Heart left ventricle (tissue), 16 donors: ENCODE data around the gene AKT2. TPM values are rescaled to one million over a fixed set of nuclear protein-coding genes. Genes with fewer than 3 reads are reported as not detected.

Experiments
- ATAC-seq, 4 donors: fragments of 200-7000 bp; cut with Tn5 transposase; one replicate each; pipeline ENCODE4 v1.9.1; 2020 to 2022; ENCODE audit warnings: moderate library complexity in 4 of 4, mild to moderate bottlenecking in 3 of 4, moderate number of reproducible peaks in 1 of 4
- DNase-seq, 5 donors: peaks; one replicate each; pipeline ENCODE4 v3.0.0-alpha.2; 2020
- H3K27ac ChIP-seq, 12 donors: fragments of 200-600 bp; sonication (generic) in 4 of 12; one replicate each; pipeline versions ENCODE4 v1.5.0 to v1.8.0; 2016 to 2022; ENCODE audit warnings: mild to moderate bottlenecking in 2 of 12
- H3K27me3 ChIP-seq, 9 donors: fragments of 200-600 bp; sonication (generic) in 2 of 9; one replicate each; pipeline versions ENCODE4 v1.5.1 to v1.8.0; 2016 to 2022; ENCODE audit warnings: mild to moderate bottlenecking in 3 of 9
- H3K36me3 ChIP-seq, 9 donors: fragments of 200-600 bp; sonication (generic) in 2 of 9; one replicate each; pipeline versions ENCODE4 v1.5.0 to v1.8.0; 2018 to 2022; ENCODE audit warnings: mild to moderate bottlenecking in 2 of 9
- H3K4me1 ChIP-seq, 12 donors: fragments of 200-600 bp; sonication (generic) in 4 of 12; one replicate each; pipeline versions ENCODE4 v1.5.0 to v1.8.0; 2016 to 2022; ENCODE audit warnings: mild to moderate bottlenecking in 3 of 12
- H3K4me3 ChIP-seq, 12 donors: fragments of 200-600 bp; sonication (generic) in 4 of 12; one replicate each; pipeline versions ENCODE4 v1.5.0 to v1.8.0; 2017 to 2022; ENCODE audit warnings: mild to moderate bottlenecking in 9 of 12, moderate library complexity in 4 of 12
- H3K9me3 ChIP-seq, 12 donors: fragments of 200-600 bp; sonication (generic) in 4 of 12; one replicate each; pipeline versions ENCODE4 v1.5.0 to v1.8.0; 2016 to 2022; ENCODE audit warnings: mild to moderate bottlenecking in 1 of 12
- POLR2A ChIP-seq, 2 donors: fragments of 450-650 bp; IDR thresholded peaks; one replicate each; pipeline ENCODE4 v1.6.1; 2017; ENCODE audit warnings: antibody characterized with exemption in 2 of 2, mild to moderate bottlenecking in 2 of 2, moderate library complexity in 2 of 2
- WGBS, 4 donors: extraction: QIAGEN DNeasy Blood & Tissue Kit in 2 of 4; methylation state at CpG; one replicate each; pipeline versions ENCODE4 v1.1.5 to v1.1.7; 2013 to 2018; 5-methylcytosine and 5-hydroxymethylcytosine counted together
- intact Hi-C, 10 donors: fragments of 100-400 bp; cut with DNase I; formaldehyde crosslinking; loops; one replicate each; pipeline versions ENCODE4 v1.11.1 to v1.14.2; 2022
- polyA plus RNA-seq, 2 donors: library from polyadenylated mRNA; stranded (reverse); fragments of 200-250 nt; gene quantifications; one replicate each; pipeline ENCODE4 v1.2.3, GENCODE V29; 2013
- total RNA-seq, 9 donors: library from RNA; depleted of rRNA in 2 of 9; stranded (reverse); fragments of >200 nt in 2 of 9; fragmentation: NEBNext Ultra II Directional in 3 of 9; extraction: Animal tissue kit (Norgen Biotek cat#: 25700) in 3 of 9; gene quantifications; one replicate each; pipeline versions ENCODE4 v1.1.0 to v1.2.4, GENCODE V29; 2016 to 2023
- TF ChIP-seq, protein P1 (sequence below), 12 donors: fragments of 200-600 bp; sonication (generic) in 4 of 12; IDR thresholded peaks; one replicate each; pipeline versions ENCODE4 v1.5.0 to v1.8.0; 2018 to 2022; ENCODE audit warnings: antibody characterized with exemption in 12 of 12, mild to moderate bottlenecking in 5 of 12
- donor health status: ischemic (EF 13 %, LVEDD 7.1; RV severe dilation, severe dysfunction).
- donor health status: healthy with polysubstance abuse.
- donor health status: DM: no; HTN: yes; CAD: no.
- donor health status: DM: no; HTN: no; CAD: no.
- donor health status: ischemic (EF 25% LVEDD 6.9; RV normal size, moderate dysfunction).
- donor health status: ischemic (EF 25% LVEDD 5.7; RV mildly dilated, moderate dysfunction).
- donor health status: healthy.
- donor health status: DM: yes; HTN: yes; CAD: no.
- donor health status: ischemic (EF 35%, LVEDD 5.7; RV mildly dilated, moderate dysfunction).
- donor health status: nonischemic (EF 11% LVEDD 7.7; RV severe dilation, severe dysfunction).
- donor health status: DM: yes; HTN: yes; CAD: no.
- donor health status: PGD.
- donor health status: ischemic (EF 29% LVEDD 5.4; RV normal size, mild dysfunction).
- donor health status: nonischemic (EF 23%, LVEDD 6.1; RV moderate dilation, normal function).

Gene AKT2
- total and polyA plus RNA-seq, 11 donors = 71.0 to 132 (median 112) TPM

DNA sequence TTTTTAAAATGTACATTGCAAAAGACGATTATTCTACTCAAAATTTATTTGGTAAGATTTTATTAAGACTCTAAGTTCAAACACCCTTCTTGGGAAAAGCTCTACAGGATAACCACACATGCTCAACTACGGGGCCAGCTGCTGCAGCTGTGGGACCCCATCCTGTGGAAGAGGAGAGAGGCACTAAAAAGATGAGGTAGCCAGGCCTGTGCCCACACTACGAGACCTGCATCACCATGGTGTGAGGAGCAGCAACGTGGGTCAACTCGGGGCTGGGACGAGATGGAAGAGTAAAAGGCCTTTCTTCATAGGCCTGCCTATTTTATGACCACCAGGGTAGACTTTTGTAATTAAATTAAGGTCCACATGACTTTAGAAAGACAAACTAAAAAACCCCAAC lies 54.1 kb downstream of the AKT2 start:
- H3K27me3 ChIP-seq = peaks cover 0 to 15% (median 6%) of the 10 kb centered on the region in 9 donors
- no peak overlapping the region for H3K4me3 ChIP-seq
- intact Hi-C loops = no loop called here
- H3K27ac ChIP-seq = peak overlapping the region in 4 of 12 donors; percentile 5 to 54 (median 28)
- ATAC-seq (no peak), DNase-seq (no peak)
- H3K36me3 ChIP-seq = peaks cover 0 to 29% (median 20%) of the 10 kb centered on the region in 9 donors
- no peaks in the 10 kb centered on the region for H3K9me3 ChIP-seq
- 86 to 93% (median 89%) methylated on average over 6 of the region's 6 CpGs for WGBS, 4 donors
- no peak for TF ChIP-seq POLR2A (IDR thresholded peaks at IDR 0.05)
- TF ChIP-seq, protein P1, sequence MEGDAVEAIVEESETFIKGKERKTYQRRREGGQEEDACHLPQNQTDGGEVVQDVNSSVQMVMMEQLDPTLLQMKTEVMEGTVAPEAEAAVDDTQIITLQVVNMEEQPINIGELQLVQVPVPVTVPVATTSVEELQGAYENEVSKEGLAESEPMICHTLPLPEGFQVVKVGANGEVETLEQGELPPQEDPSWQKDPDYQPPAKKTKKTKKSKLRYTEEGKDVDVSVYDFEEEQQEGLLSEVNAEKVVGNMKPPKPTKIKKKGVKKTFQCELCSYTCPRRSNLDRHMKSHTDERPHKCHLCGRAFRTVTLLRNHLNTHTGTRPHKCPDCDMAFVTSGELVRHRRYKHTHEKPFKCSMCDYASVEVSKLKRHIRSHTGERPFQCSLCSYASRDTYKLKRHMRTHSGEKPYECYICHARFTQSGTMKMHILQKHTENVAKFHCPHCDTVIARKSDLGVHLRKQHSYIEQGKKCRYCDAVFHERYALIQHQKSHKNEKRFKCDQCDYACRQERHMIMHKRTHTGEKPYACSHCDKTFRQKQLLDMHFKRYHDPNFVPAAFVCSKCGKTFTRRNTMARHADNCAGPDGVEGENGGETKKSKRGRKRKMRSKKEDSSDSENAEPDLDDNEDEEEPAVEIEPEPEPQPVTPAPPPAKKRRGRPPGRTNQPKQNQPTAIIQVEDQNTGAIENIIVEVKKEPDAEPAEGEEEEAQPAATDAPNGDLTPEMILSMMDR (IDR thresholded peaks at IDR 0.05) = no peak
- H3K4me1 ChIP-seq = peaks cover 2 to 30% (median 19%) of the 10 kb centered on the region in 12 donors

GRCh38 chr19:40229926-40230417 lies 55.2 kb downstream of the AKT2 start:
- intact Hi-C loops = loop anchor here in 1 of 10 donors (10.0 kb wide), 1 partner anchor 435 kb away; no protein-coding TSS in a partner anchor
- H3K4me3 ChIP-seq = no peak overlapping the region
- WGBS, 4 donors = 77 to 84% (median 81%) methylated on average over 4 of the region's 4 CpGs
- DNase-seq (no peak), ATAC-seq (no peak)
- H3K9me3 ChIP-seq = no peaks in the 10 kb centered on the region
- peaks cover 0 to 19% (median 10%) of the 10 kb centered on the region in 9 donors for H3K36me3 ChIP-seq
- H3K4me1 ChIP-seq = peaks cover 2 to 37% (median 23%) of the 10 kb centered on the region in 12 donors
- TF ChIP-seq, protein P1 (IDR thresholded peaks at IDR 0.05) = no peak
- TF ChIP-seq POLR2A (IDR thresholded peaks at IDR 0.05) = no peak
- no peak overlapping the region for H3K27ac ChIP-seq
- H3K27me3 ChIP-seq = peaks cover 0 to 26% (median 13%) of the 10 kb centered on the region in 9 donors

GRCh38 chr19:40229484-40229883 lies 55.7 kb downstream of the AKT2 start:
- peaks cover 2 to 37% (median 23%) of the 10 kb centered on the region in 12 donors for H3K4me1 ChIP-seq
- DNase-seq = no peak
- peaks cover 4 to 31% (median 18%) of the 10 kb centered on the region in 9 donors for H3K27me3 ChIP-seq
- peaks cover 0 to 14% (median 6%) of the 10 kb centered on the region in 9 donors for H3K36me3 ChIP-seq
- no peak overlapping the region for H3K27ac ChIP-seq
- TF ChIP-seq, protein P1 (IDR thresholded peaks at IDR 0.05) = no peak
- no peak for TF ChIP-seq POLR2A (IDR thresholded peaks at IDR 0.05)
- H3K4me3 ChIP-seq = no peak overlapping the region
- no peaks in the 10 kb centered on the region for H3K9me3 ChIP-seq
- no peak for ATAC-seq
- WGBS, 4 donors = 39 to 46% (median 44%) methylated on average over 3 of the region's 3 CpGs
- intact Hi-C loops = loop anchor here in 1 of 10 donors (10.0 kb wide), 1 partner anchor 435 kb away; no protein-coding TSS in a partner anchor

DNA sequence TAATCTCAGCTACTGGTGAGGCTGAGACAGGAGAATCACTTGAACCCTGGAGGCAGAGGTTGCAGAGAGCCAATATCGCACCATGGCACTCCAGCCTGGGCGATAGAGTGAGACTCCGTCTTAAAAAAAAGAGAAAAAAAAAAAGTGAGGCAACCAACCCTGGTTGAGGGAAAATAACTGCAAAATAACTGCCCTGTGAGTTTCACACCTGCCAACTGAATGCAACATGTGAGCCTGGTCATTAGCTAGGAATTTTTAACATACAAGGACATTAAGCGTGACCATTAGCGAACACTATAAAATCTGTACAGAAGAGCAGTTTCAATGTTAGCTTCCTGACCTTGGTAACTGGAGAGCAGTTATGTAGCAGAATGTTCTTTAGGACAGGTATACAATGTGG lies 56.3 kb downstream of the AKT2 start:
- Histone ChIP-seq H3K27me3 (peaks cover 7 to 37% (median 24%) of the 10 kb centered on the region in 9 donors), H3K9me3 (no peaks in the 10 kb centered on the region), H3K36me3 (peaks cover 0 to 12% (median 6%) of the 10 kb centered on the region in 9 donors), H3K4me1 (peaks cover 2 to 37% (median 23%) of the 10 kb centered on the region in 12 donors), H3K27ac (no peak overlapping the region), H3K4me3 (no peak overlapping the region)
- WGBS, 4 donors = 83 to 93% (median 91%) methylated on average over 5 of the region's 5 CpGs
- ATAC-seq = no peak
- DNase-seq = no peak
- intact Hi-C loops = loop anchor here in 1 of 10 donors (10.0 kb wide), 1 partner anchor 434 kb away; no protein-coding TSS in a partner anchor
- no peak for TF ChIP-seq POLR2A (IDR thresholded peaks at IDR 0.05)
- TF ChIP-seq, protein P1 (IDR thresholded peaks at IDR 0.05) = no peak
